Ascending aorta (tissue), 2 donors: ENCODE results near the gene WDCP. TPM values are rescaled to one million over a fixed set of nuclear protein-coding genes. Genes with fewer than 3 reads are reported as not detected.
A peak's percentile ranks its signal among the peaks of the same experiment; 100 is the strongest.
"Not testable (repeated sequence)": the region's sequence is repeated elsewhere in the genome, so short reads cannot be mapped to it uniquely, and the experiment has no call there.

Source experiments
- DNase-seq, 2 donors: peaks; one replicate each; pipeline ENCODE4 v3.0.0-alpha.2; 2019; ENCODE audit warnings: low spot score in 2 of 2
- H3K27ac ChIP-seq, 2 donors: fragments of 200-600 bp; sonication (generic); one replicate each; pipeline ENCODE4 v1.5.1; 2016 to 2017; ENCODE audit warnings: mild to moderate bottlenecking in 1 of 2
- H3K27me3 ChIP-seq: fragments of 200-600 bp; sonication (generic); one replicate; pipeline ENCODE4 v1.5.1; 2017
- H3K36me3 ChIP-seq, 2 donors: fragments of 200-600 bp; sonication (generic); one replicate each; pipeline ENCODE4 v1.5.1; 2016
- H3K4me1 ChIP-seq, 2 donors: fragments of 200-600 bp; sonication (generic); one replicate each; pipeline ENCODE4 v1.5.1; 2016 to 2017; ENCODE audit warnings: mild to moderate bottlenecking in 1 of 2
- H3K4me3 ChIP-seq, 2 donors: fragments of 200-600 bp; sonication (generic); one replicate each; pipeline ENCODE4 v1.5.1; 2016 to 2017; ENCODE audit warnings: mild to moderate bottlenecking in 1 of 2
- H3K9me3 ChIP-seq, 2 donors: fragments of 200-600 bp; sonication (generic); one replicate each; pipeline ENCODE4 v1.5.1; 2016
- intact Hi-C: fragments of 100-400 bp; cut with DNase I; formaldehyde crosslinking; loops from one replicate; pipeline ENCODE4 v1.15.1; 2023
- total RNA-seq: library from RNA; depleted of rRNA; stranded (reverse); fragments of >200 nt; gene quantifications from one replicate; pipeline ENCODE4 v1.1.0, GENCODE V29; 2016
- TF ChIP-seq, protein P1 (sequence below), 3 experiments: fragments of 200-600 bp in 2 of 3; fragments of 450-650 bp in 1 of 3; sonication (generic) in 2 of 3; IDR thresholded peaks; one replicate each; pipeline ENCODE4 v1.5.1; 2016 to 2019; ENCODE audit warnings: antibody characterized with exemption in 3 of 3, mild to moderate bottlenecking in 1 of 3, moderate library complexity in 1 of 3

WDCP gene
- total RNA-seq, 1 donor from 2014 or later = 1.9 TPM

DNA sequence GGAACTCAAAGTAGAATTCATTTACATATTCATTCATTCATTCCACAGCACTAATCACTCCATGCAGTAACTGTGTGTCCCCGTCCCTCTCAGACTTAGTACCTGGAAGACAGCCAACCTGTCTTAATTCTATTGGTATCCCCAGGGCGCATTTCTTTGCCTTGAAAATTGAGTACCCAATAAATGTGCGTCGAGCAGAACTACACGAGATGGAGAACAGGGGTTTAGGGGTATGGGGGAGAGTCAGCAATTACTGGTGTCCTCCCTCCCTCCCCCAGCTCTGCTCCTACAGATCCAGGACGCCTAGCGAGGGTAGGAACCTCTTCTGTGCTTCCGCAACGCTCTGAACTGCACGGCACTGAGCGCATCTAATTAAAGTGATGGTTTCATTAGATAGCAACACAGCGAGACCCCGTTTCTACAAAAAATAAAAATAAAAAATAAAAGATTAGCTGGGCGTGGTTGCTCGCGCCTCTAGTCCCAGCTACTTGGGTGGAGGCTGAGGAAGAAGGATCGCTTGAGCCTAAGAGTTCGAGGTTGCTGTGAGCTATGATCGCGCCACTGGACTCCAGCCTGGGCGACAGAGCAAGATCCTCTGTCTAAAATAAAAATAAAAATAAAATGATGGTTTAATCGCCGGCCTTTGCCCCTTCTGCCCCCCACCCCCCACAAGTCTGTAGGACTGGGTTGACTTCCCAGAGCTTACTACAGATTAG, 1.7 kb upstream of the WDCP start:
- intact Hi-C loops = loop anchor here (2.0 kb wide), 1 partner anchor 74 kb away; the partner anchor contains the start of genes FAM228B and PFN4
- DNase-seq = no peak
- peaks cover 0 to 17% of the 10 kb centered on the region in 2 donors for H3K4me1 ChIP-seq
- TF ChIP-seq, protein P1, sequence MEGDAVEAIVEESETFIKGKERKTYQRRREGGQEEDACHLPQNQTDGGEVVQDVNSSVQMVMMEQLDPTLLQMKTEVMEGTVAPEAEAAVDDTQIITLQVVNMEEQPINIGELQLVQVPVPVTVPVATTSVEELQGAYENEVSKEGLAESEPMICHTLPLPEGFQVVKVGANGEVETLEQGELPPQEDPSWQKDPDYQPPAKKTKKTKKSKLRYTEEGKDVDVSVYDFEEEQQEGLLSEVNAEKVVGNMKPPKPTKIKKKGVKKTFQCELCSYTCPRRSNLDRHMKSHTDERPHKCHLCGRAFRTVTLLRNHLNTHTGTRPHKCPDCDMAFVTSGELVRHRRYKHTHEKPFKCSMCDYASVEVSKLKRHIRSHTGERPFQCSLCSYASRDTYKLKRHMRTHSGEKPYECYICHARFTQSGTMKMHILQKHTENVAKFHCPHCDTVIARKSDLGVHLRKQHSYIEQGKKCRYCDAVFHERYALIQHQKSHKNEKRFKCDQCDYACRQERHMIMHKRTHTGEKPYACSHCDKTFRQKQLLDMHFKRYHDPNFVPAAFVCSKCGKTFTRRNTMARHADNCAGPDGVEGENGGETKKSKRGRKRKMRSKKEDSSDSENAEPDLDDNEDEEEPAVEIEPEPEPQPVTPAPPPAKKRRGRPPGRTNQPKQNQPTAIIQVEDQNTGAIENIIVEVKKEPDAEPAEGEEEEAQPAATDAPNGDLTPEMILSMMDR (IDR thresholded peaks at IDR 0.05) = no peak
- peak overlapping the region; percentile 65 to 82 for H3K27ac ChIP-seq
- no peaks in the 10 kb centered on the region for H3K36me3 ChIP-seq
- H3K9me3 ChIP-seq = no peaks in the 10 kb centered on the region
- H3K27me3 ChIP-seq = no peaks in the 10 kb centered on the region
- H3K4me3 ChIP-seq = peak overlapping the region; percentile 61 to 95

DNA sequence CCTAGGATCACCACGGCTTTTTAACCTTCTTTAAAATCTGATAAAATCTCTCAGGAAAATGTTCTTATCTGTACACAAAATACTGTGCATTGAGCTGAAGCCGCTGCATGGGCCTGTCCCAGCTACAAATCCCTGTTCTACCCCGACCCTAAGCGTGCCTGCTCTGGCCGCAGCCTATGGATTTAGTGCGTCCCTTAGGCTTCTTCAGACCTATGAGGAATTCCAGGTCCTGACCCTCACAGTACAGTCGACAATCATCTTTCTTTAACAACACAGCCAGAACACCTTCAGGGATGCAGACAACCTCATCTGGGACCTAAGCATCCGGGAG, 477 bp upstream of the WDCP start:
- peak overlapping the region in 1 of 2 donors; percentile 38 for H3K27ac ChIP-seq
- intact Hi-C loops = loop anchor here (1.0 to 2.0 kb wide), 3 partner anchors 29 to 121 kb away; partner anchors contain the start of genes ATAD2B, FAM228B, PFN4 and SF3B6
- TF ChIP-seq, protein P1 (IDR thresholded peaks at IDR 0.05) = no peak

DNA sequence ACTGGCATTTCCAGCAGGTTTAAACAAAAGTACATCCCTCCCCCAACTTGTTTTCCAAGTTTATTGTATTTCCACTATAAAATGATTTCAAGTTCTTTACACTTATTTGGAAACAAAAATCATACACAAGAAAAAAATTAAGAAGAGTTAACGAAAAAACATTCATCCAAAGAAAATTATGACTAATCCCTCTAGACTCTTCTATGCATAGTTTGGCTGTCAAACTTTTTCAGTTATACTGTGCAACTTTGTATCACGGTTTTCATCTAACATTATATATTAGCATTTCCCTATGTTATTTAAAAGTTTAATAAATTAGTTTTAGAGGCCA, 627 bp downstream of the WDCP start:
- Histone ChIP-seq H3K4me3 (peak overlapping the region; percentile 79 to 86), H3K4me1 (peaks cover 0 to 17% of the 10 kb centered on the region in 2 donors), H3K27me3 (no peaks in the 10 kb centered on the region), H3K36me3 (no peaks in the 10 kb centered on the region), H3K9me3 (no peaks in the 10 kb centered on the region), H3K27ac (peak overlapping the region; percentile 11 to 68)
- intact Hi-C loops = loop anchor here (2.0 kb wide), 1 partner anchor 120 kb away; the partner anchor contains the start of gene ATAD2B
- TF ChIP-seq, protein P1 (IDR thresholded peaks at IDR 0.05) = no peak
- no peak for DNase-seq

More for the DNA sequence above, 477 bp upstream of the WDCP start:
- Histone ChIP-seq H3K4me1 (peaks cover 0 to 17% of the 10 kb centered on the region in 2 donors), H3K36me3 (no peaks in the 10 kb centered on the region), H3K4me3 (peak overlapping the region; percentile 31 to 86), H3K27me3 (no peaks in the 10 kb centered on the region), H3K9me3 (no peaks in the 10 kb centered on the region)
- DNase-seq = no peak

DNA sequence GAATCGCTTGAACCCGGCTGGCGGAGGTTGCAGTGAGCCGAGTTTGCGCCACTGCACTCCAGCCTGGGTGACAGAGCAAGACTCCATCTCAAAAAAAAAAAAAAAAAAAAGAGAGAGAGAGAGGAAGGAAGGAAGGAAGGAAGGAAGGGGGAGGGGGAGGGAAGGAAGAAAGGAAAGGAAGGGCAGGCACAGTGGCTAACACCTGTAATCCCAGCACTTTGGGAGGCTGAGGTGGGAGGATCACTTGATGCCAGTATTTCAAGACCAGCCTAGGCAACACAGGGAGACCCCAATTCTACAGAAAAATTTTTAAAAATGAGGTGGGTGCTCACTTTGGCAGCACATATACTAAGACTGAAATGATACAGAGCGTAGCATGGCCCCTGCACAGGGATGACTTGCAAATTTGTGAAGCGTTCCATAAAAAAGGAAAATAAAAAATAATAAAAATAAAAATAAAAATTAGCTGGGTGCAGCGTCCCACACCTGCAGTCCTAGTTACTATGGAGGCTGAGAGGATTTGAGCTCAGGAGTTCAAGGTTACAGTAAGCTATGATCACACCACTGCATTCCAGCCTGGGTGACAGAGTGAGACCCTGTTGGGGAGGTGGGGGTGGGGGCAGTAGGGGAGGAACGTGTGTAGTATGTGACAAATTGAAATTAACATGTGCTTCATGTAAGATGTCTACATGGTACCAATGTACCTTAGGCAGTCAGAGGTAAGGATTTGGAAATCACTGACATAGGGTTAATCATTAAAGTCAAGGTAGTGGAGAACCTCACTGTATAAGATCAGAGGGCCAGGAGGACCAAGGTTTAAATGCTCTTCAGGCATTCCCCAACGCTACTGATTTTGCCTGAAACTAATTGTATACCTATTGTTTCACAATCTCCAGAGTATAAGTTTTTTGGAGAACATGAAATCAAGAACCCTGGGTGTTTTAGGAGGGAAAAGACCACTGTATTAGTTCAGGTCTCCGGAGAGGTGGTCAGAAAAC, 1.4 kb downstream of the WDCP start:
- Histone ChIP-seq H3K27me3 (no peaks in the 10 kb centered on the region), H3K4me3 (peak overlapping the region; percentile 79 to 86), H3K36me3 (no peaks in the 10 kb centered on the region), H3K27ac (peak overlapping the region in 1 of 2 donors; percentile 11), H3K9me3 (no peaks in the 10 kb centered on the region), H3K4me1 (peaks cover 0 to 17% of the 10 kb centered on the region in 2 donors)
- DNase-seq = no peak
- intact Hi-C loops = loop anchor here (2.0 kb wide), 1 partner anchor 119 kb away; the partner anchor contains the start of gene ATAD2B
- TF ChIP-seq, protein P1 (IDR thresholded peaks at IDR 0.05) = no peak

DNA sequence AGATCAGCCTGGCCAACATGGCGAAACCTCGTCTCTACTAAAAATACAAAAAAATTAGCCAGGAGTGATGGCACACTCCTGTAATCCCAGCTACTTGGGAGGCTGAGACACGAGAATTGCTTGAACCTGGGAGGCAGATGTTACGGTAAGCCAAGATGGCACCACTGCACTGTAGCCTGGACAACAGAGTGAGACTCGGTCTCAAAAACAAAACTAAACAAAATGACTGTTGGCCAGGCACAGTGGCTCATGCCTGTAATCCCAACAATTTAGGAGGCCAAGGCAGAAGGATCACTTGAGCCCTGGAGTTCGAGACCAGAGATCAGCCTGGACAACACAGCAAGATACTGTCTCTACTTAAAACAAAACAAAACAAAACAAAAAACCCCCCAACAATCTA, 4.1 kb downstream of the WDCP start:
- not testable (repeated sequence) for H3K4me3 ChIP-seq

More for the DNA sequence above, 4.1 kb downstream of the WDCP start:
- intact Hi-C loops, H3K27ac ChIP-seq, H3K27me3 ChIP-seq, H3K9me3 ChIP-seq, DNase-seq: not testable (repeated sequence)
- Histone ChIP-seq H3K4me1 (peaks cover 0 to 14% of the 10 kb centered on the region in 2 donors), H3K36me3 (peaks cover 11% of the 10 kb centered on the region in 2 donors)
